Measurements from ENCODE around the gene ADRA2C. TPM values are rescaled to one million over a fixed set of nuclear protein-coding genes. Genes with fewer than 3 reads are reported as not detected.
A peak's percentile ranks its signal among the peaks of the same experiment; 100 is the strongest.

The ADRA2C gene
- total and polyA plus RNA-seq, 2 of the 13 experiments (the other 11 are each of a cell fraction or from before 2014, with no cell fraction given): 15.4 to 69.7 TPM

DNA sequence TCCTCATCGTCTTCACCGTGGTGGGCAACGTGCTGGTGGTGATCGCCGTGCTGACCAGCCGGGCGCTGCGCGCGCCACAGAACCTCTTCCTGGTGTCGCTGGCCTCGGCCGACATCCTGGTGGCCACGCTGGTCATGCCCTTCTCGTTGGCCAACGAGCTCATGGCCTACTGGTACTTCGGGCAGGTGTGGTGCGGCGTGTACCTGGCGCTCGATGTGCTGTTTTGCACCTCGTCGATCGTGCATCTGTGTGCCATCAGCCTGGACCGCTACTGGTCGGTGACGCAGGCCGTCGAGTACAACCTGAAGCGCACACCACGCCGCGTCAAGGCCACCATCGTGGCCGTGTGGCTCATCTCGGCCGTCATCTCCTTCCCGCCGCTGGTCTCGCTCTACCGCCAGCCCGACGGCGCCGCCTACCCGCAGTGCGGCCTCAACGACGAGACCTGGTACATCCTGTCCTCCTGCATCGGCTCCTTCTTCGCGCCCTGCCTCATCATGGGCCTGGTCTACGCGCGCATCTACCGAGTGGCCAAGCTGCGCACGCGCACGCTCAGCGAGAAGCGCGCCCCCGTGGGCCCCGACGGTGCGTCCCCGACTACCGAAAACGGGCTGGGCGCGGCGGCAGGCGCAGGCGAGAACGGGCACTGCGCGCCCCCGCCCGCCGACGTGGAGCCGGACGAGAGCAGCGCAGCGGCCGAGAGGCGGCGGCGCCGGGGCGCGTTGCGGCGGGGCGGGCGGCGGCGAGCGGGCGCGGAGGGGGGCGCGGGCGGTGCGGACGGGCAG is 792 bp downstream of the ADRA2C start (continued):
- TF ChIP-seq, protein P1, sequence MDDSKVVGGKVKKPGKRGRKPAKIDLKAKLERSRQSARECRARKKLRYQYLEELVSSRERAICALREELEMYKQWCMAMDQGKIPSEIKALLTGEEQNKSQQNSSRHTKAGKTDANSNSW (CRISPR knock-in tag; IDR thresholded peaks at IDR 0.05; ENCODE audit: borderline replicate concordance): no peak
- TF ChIP-seq ZFX (CRISPR knock-in tag; IDR thresholded peaks at IDR 0.05; ENCODE audit: low read depth): peak; percentile 58
- TF ChIP-seq, protein P2, sequence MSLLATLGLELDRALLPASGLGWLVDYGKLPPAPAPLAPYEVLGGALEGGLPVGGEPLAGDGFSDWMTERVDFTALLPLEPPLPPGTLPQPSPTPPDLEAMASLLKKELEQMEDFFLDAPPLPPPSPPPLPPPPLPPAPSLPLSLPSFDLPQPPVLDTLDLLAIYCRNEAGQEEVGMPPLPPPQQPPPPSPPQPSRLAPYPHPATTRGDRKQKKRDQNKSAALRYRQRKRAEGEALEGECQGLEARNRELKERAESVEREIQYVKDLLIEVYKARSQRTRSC (CRISPR knock-in tag; IDR thresholded peaks at IDR 0.05; ENCODE audit: low read depth): no peak

DNA sequence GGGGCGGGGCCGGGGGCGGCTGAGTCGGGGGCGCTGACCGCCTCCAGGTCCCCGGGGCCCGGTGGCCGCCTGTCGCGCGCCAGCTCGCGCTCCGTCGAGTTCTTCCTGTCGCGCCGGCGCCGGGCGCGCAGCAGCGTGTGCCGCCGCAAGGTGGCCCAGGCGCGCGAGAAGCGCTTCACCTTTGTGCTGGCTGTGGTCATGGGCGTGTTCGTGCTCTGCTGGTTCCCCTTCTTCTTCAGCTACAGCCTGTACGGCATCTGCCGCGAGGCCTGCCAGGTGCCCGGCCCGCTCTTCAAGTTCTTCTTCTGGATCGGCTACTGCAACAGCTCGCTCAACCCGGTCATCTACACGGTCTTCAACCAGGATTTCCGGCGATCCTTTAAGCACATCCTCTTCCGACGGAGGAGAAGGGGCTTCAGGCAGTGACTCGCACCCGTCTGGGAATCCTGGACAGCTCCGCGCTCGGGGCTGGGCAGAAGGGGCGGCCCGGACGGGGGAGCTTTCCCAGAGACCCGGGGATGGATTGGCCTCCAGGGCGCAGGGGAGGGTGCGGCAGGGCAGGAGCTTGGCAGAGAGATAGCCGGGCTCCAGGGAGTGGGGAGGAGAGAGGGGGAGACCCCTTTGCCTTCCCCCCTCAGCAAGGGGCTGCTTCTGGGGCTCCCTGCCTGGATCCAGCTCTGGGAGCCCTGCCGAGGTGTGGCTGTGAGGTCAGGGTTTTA is 1.5 kb downstream of the ADRA2C start:
- intact Hi-C loops (cut with micrococcal nuclease; ENCODE audit: unreplicated experiment): no loop called here
- FAIRE-seq: no peak
- DNase-seq (ENCODE audit: low spot score): no peak
- no peak overlapping the region for H3K27ac ChIP-seq (ENCODE audit: extremely low read length, insufficient read depth, low read length)
- TF ChIP-seq RBFOX2 (IDR thresholded peaks at IDR 0.05; ENCODE audit: low read depth, low read length) (0 out of 2 replicates have a peak, but pooled peaks have one; percentile 32), AGO2 (optimal IDR thresholded peaks at IDR 0.05; ENCODE audit: low read depth, low read length) (peak; percentile 70), SUZ12 (IDR thresholded peaks at IDR 0.05; ENCODE audit: low read depth, low read length) (no peak)
- no peak for ATAC-seq
- peak overlapping the region; percentile 36; the same call in 1 of the 2 replicates for H3K4me2 ChIP-seq (ENCODE audit: low read depth, low read length)
- H3K9ac ChIP-seq (ENCODE audit: insufficient read depth, low read depth, low read length): no peak overlapping the region
- no peaks in the 10 kb centered on the region for H3K9me3 ChIP-seq (ENCODE audit: low read length)
- peak overlapping the region in 1 of 3 experiments; percentile 28; a peak in 1 of 6 replicates for H3K4me3 ChIP-seq (replicated peaks in 1 of 3; ENCODE audit: insufficient read depth in 1 of 3, low read depth in 2 of 3, low read length in 3 of 3)
- no peaks in the 10 kb centered on the region for H3K36me3 ChIP-seq (replicated peaks in 1 of 2; ENCODE audit: control insufficient read depth in 1 of 2, insufficient read depth in 2 of 2, low read length in 2 of 2)
- CTCF ChIA-PET (ENCODE audit: low intra/inter-chr PET ratio, low total read pairs): no interaction called here
- POLR2A ChIA-PET: interaction anchor here (0.9 to 6.6 kb wide), 6 partner anchors 15 to 69 kb away, joined by 3 to 87 read pairs (median 7); no protein-coding TSS in a partner anchor
- H3K79me2 ChIP-seq (ENCODE audit: insufficient read depth, low read length): peaks cover 4% of the 10 kb centered on the region
- H4K20me1 ChIP-seq (ENCODE audit: insufficient read depth, low read length): no peaks in the 10 kb centered on the region
- BruUV-seq (replicated peaks): no TSS peak
- in situ Hi-C loops (cut with HindIII; ENCODE audit: extremely low pct_ligation_motif_present, low pct_unique_long_range_greater_than_20kb): no loop called here
- H2AFZ ChIP-seq (ENCODE audit: low read length): no peak overlapping the region
- no peaks in the 10 kb centered on the region for H3K27me3 ChIP-seq (ENCODE audit: control insufficient read depth in 1 of 2, insufficient read depth in 2 of 2, low read length in 2 of 2)
- peaks cover 69% of the 10 kb centered on the region for H3K4me1 ChIP-seq (ENCODE audit: insufficient read depth, low read length)
- 93% methylated on average over 30 of the region's 58 CpGs for WGBS (ENCODE audit: low lambda C conversion rate)

All from HepG2 (cell line).